Keratinocyte (primary cell): ENCODE data around the gene ACKR3. TPM values are rescaled to one million over a fixed set of nuclear protein-coding genes. Genes with fewer than 3 reads are reported as not detected.

Experiments
- DNase-seq: peaks from one replicate; pipeline ENCODE4 v3.0.0-alpha.2; 2011; ENCODE audit warnings: low read depth, missing footprints, low spot score
- FAIRE-seq: peaks from 2 replicates; lab custom pipeline; 2011; peaks lifted over from hg19 to GRCh38; lab: Jason Lieb, UNC
- H2AFZ ChIP-seq: 2 replicates; pipeline ENCODE4 v1.6.0; 2012; ENCODE audit warnings: low read length, control low read depth, inconsistent platforms; ENCODE audit not compliant: control insufficient read depth
- H3K27ac ChIP-seq: 2 replicates; pipeline ENCODE4 v1.5.1; 2011; ENCODE audit warnings: low read length; ENCODE audit not compliant: control insufficient read depth, insufficient read depth
- H3K27me3 ChIP-seq: 3 replicates; pipeline ENCODE4 v1.6.0; 2011; ENCODE audit warnings: low read length; ENCODE audit not compliant: control insufficient read depth, insufficient read depth; ENCODE audit errors: extremely low read depth
- H3K36me3 ChIP-seq, 2 experiments: 2 replicates in 1 of 2; 3 replicates in 1 of 2; pipeline ENCODE4 v1.5.1; 2011; ENCODE audit warnings: low read length in 2 of 2, mild to moderate bottlenecking in 1 of 2; ENCODE audit not compliant: control insufficient read depth in 2 of 2, insufficient read depth in 2 of 2; ENCODE audit errors: extremely low read depth in 1 of 2
- H3K4me1 ChIP-seq: 3 replicates; pipeline ENCODE4 v1.5.1; 2011; ENCODE audit warnings: low read length; ENCODE audit not compliant: control insufficient read depth, insufficient read depth; ENCODE audit errors: extremely low read depth
- H3K4me2 ChIP-seq: 3 replicates; pipeline ENCODE4 v1.6.0; 2011; ENCODE audit warnings: low read depth, low read length; ENCODE audit not compliant: control insufficient read depth, insufficient read depth; ENCODE audit errors: extremely low read depth
- H3K4me3 ChIP-seq, 3 experiments: fragments of 200-600 bp in 1 of 3; sonication (generic) in 1 of 3; 2 replicates in 2 of 3; 3 replicates in 1 of 3; pipeline ENCODE4 v1.5.1; 2011 to 2016; ENCODE audit warnings: low read length in 3 of 3, mild to moderate bottlenecking in 3 of 3, control low read depth in 2 of 3, inconsistent platforms in 1 of 3, low read depth in 1 of 3, mixed read lengths in 1 of 3, mixed run types in 1 of 3, moderate library complexity in 1 of 3; ENCODE audit not compliant: control insufficient read depth in 2 of 3, insufficient read depth in 2 of 3; ENCODE audit errors: extremely low read depth in 1 of 3
- H3K79me2 ChIP-seq: 2 replicates; pipeline ENCODE4 v1.6.0; 2012; ENCODE audit warnings: low read length; ENCODE audit not compliant: control insufficient read depth, insufficient read depth
- H3K9ac ChIP-seq: 3 replicates; pipeline ENCODE4 v1.6.0; 2011; ENCODE audit warnings: low read length; ENCODE audit not compliant: control insufficient read depth, insufficient read depth; ENCODE audit errors: extremely low read depth
- H3K9me1 ChIP-seq: 3 replicates; pipeline ENCODE4 v1.6.0; 2011; ENCODE audit warnings: low read length; ENCODE audit not compliant: control insufficient read depth, insufficient read depth; ENCODE audit errors: extremely low read depth
- H3K9me3 ChIP-seq: 2 replicates; pipeline ENCODE4 v1.5.1; 2012; ENCODE audit warnings: low read depth, low read length; ENCODE audit not compliant: control insufficient read depth
- H4K20me1 ChIP-seq: 3 replicates; pipeline ENCODE4 v1.6.0; 2011; ENCODE audit warnings: low read length; ENCODE audit not compliant: control insufficient read depth, insufficient read depth; ENCODE audit errors: extremely low read depth
- EZH2 ChIP-seq: IDR thresholded peaks from one replicate; pipeline ENCODE4 v1.6.1; 2012; ENCODE audit warnings: inconsistent platforms, mild to moderate bottlenecking, low read length, moderate library complexity
- dilution Hi-C: fragments of 300-500 bp; cut with MboI; formaldehyde crosslinking; loops from one replicate; pipeline ENCODE4 v1.7.0; 2020; ENCODE audit warnings: low sequenced_read_pairs; ENCODE audit not compliant: extremely low pct_ligation_motif_present
- polyA plus RNA-seq, 5 experiments: library from polyadenylated mRNA; depleted of rRNA in 3 of 5; stranded (reverse) in 3 of 5; stranded (forward) in 1 of 5; unstranded in 1 of 5; fragments of >200 nt; gene quantifications; 1 replicate in 1 of 5; 2 replicates in 3 of 5; 3 replicates in 1 of 5; pipeline versions ENCODE4 v1.2.1 to v1.2.3, GENCODE V29; 2011 to 2012; ENCODE audit warnings: missing spikeins in 2 of 5, low read depth in 1 of 5, low replicate concordance in 1 of 5
- TF ChIP-seq, protein P1 (sequence below), 3 experiments: IDR thresholded peaks in 1 of 3; conservative IDR thresholded peaks in 1 of 3; optimal IDR thresholded peaks in 1 of 3; 2 replicates in 2 of 3; 3 replicates in 1 of 3; pipeline versions ENCODE3 to v1.5.1; 2011; ENCODE audit warnings: low read length in 3 of 3, mild to moderate bottlenecking in 3 of 3, moderate library complexity in 2 of 3, control low read depth in 1 of 3, inconsistent platforms in 1 of 3; ENCODE audit not compliant: insufficient read depth in 2 of 3; ENCODE audit errors: extremely low read depth in 1 of 3

The ACKR3 gene
- polyA plus RNA-seq, 1 donor (not counting 4 experiments of a cell fraction or from before 2014, with no cell fraction given) = 29.4 TPM

DNA sequence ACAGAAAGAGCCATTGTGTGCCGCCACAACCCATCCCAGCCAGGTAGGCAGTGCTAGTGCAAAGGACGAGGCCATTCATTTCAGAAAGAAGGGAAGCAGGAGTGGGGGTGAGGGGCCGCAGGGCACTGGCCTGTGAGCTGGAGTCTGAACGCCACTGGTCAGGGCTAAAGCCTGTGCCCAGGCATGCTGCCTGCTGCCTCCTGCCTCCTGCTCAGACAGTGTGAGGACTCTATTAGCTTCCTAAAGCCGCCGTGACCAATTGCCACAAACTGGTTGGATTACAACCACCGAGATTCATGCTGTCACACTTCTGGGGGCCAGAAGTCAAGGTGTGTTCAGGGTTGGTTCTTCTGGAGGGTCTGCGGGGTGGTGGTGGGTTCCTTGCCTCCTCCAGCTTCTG, 21.2 kb downstream of the ACKR3 start:
- no peaks in the 10 kb centered on the region for H3K4me1 ChIP-seq
- no peak overlapping the region for H3K4me3 ChIP-seq
- FAIRE-seq (no peak), DNase-seq (no peak)
- no peaks in the 10 kb centered on the region for H3K36me3 ChIP-seq
- no peaks in the 10 kb centered on the region for H3K27me3 ChIP-seq
- no peaks in the 10 kb centered on the region for H4K20me1 ChIP-seq
- no peaks in the 10 kb centered on the region for H3K9me3 ChIP-seq
- no peak overlapping the region for H3K27ac ChIP-seq
- dilution Hi-C loops = no loop called here
- H3K4me2 ChIP-seq = no peak overlapping the region
- no peak overlapping the region for H2AFZ ChIP-seq
- no peaks in the 10 kb centered on the region for H3K9me1 ChIP-seq
- TF ChIP-seq EZH2 = no peak
- TF ChIP-seq, protein P1, sequence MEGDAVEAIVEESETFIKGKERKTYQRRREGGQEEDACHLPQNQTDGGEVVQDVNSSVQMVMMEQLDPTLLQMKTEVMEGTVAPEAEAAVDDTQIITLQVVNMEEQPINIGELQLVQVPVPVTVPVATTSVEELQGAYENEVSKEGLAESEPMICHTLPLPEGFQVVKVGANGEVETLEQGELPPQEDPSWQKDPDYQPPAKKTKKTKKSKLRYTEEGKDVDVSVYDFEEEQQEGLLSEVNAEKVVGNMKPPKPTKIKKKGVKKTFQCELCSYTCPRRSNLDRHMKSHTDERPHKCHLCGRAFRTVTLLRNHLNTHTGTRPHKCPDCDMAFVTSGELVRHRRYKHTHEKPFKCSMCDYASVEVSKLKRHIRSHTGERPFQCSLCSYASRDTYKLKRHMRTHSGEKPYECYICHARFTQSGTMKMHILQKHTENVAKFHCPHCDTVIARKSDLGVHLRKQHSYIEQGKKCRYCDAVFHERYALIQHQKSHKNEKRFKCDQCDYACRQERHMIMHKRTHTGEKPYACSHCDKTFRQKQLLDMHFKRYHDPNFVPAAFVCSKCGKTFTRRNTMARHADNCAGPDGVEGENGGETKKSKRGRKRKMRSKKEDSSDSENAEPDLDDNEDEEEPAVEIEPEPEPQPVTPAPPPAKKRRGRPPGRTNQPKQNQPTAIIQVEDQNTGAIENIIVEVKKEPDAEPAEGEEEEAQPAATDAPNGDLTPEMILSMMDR (optimal IDR thresholded peaks at IDR 0.05 in 1 of 3, IDR thresholded peaks at IDR 0.05 in 1 of 3, conservative IDR thresholded peaks at IDR 0.05 in 1 of 3; ENCODE audit: extremely low read depth in 1 of 3, insufficient read depth in 2 of 3, low read length in 3 of 3) = no peak
- no peaks in the 10 kb centered on the region for H3K79me2 ChIP-seq
- no peak overlapping the region for H3K9ac ChIP-seq

DNA sequence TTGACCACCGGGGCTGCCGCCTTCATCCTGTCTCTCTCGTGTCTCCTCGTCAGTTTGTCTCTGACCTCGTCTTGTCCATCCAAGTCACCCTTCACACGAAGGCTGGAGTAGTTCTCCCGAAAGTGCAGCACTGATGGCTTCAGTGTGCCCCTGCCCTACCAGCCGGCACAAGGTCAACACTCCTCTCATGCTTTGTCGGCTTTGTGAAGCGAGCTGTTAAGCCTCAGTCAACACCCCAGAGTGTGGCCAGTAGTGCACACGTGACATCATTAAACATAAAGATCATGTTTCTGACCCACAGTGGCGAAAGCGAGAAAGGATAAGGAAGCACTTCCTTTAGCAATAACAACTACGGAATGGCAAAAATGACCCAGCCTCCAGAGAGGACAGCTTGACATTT, 23.2 kb downstream of the ACKR3 start:
- no peaks in the 10 kb centered on the region for H4K20me1 ChIP-seq
- dilution Hi-C loops = no loop called here
- TF ChIP-seq EZH2 = no peak
- TF ChIP-seq, protein P1 (optimal IDR thresholded peaks at IDR 0.05 in 1 of 3, IDR thresholded peaks at IDR 0.05 in 1 of 3, conservative IDR thresholded peaks at IDR 0.05 in 1 of 3; ENCODE audit: extremely low read depth in 1 of 3, insufficient read depth in 2 of 3, low read length in 3 of 3) = no peak
- no peaks in the 10 kb centered on the region for H3K36me3 ChIP-seq
- no peaks in the 10 kb centered on the region for H3K79me2 ChIP-seq
- FAIRE-seq (no peak), DNase-seq (no peak)
- no peak overlapping the region for H3K9ac ChIP-seq
- H3K27me3 ChIP-seq = no peaks in the 10 kb centered on the region
- no peak overlapping the region for H3K27ac ChIP-seq
- H3K9me3 ChIP-seq = no peaks in the 10 kb centered on the region
- H2AFZ ChIP-seq = no peak overlapping the region
- H3K9me1 ChIP-seq = no peaks in the 10 kb centered on the region
- H3K4me1 ChIP-seq = no peaks in the 10 kb centered on the region
- no peak overlapping the region for H3K4me3 ChIP-seq
- no peak overlapping the region for H3K4me2 ChIP-seq
